ENCODE results near the gene C14orf39.

C14orf39 gene, protein sequence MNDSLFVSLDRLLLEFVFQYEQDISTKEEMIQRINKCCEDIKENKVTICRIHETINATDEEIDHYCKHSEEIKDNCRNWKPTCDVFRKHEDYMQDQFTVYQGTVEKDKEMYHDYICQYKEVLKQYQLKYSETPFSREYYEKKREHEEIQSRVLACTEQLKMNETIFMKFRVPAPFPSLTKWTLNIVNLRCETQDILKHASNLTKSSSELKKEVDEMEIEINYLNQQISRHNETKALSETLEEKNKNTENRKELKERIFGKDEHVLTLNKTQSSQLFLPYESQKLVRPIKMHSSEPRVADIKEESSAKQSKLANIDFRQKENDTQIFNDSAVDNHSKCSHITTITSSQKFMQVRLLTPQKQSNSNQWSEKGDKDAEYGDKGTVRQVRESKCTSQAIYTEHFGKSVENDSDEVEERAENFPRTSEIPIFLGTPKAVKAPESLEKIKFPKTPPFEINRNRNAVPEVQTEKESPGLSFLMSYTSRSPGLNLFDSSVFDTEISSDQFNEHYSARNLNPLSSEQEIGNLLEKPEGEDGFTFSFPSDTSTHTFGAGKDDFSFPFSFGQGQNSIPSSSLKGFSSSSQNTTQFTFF

DNA sequence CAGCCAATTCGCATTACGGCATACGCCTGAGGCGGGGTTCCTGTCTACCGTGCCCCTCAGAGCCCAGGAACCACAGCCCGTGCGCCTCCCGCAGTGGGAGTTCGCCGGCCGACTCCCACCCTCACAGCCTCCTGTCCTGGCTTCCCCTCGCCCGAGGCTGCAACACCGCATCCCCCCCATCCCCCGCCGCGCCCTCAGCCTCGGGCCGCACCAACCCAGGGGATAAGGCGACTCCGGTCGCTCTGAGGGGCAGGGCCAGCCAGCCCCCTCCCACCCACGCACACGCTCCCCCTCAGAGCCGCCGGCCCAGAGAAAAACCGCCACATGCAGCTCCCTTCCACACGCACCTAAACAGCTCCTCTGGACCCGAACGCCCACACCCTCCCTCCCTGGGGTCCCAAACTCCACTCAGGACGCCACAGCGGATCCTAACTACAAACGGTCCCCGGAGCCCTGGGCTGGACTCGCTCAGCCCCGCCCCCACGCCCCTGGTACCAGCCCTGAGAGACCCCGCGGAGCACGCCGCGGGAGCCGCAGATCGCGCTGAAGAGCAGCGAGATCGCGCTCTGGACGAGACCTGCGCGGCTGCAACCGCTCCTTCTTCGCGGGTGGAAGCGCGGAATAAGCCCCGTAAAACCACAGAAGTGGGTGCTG is at the start of gene C14orf39:
TSS of gene C14orf39 (minus strand) at position 466 of the 654 bp plus-strand sequence. CDS start 985 bp downstream, outside the sequence.
- DNase-seq (ENCODE audit: low spot score): peak; percentile 21

DNA sequence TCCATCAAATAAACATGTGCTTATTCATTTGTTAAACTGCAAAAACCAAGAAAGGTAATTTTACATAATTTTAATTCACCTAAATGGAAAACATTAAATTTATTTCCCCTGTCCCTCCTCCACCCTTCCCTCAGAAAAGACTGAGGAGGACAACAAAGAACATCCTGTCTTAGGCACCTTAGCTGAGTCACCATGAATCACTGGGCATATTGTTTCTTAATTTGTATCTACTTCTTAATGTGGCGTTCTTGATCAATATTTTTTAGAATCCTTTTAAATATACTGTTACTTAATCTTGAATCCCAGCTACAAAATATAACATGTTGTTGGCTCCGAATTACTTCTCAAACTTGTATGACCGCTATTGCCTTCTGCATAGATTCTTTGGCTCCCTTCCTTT is 46.6 kb upstream of the C14orf39 start:
- no peak for DNase-seq (ENCODE audit: low spot score)

DNA sequence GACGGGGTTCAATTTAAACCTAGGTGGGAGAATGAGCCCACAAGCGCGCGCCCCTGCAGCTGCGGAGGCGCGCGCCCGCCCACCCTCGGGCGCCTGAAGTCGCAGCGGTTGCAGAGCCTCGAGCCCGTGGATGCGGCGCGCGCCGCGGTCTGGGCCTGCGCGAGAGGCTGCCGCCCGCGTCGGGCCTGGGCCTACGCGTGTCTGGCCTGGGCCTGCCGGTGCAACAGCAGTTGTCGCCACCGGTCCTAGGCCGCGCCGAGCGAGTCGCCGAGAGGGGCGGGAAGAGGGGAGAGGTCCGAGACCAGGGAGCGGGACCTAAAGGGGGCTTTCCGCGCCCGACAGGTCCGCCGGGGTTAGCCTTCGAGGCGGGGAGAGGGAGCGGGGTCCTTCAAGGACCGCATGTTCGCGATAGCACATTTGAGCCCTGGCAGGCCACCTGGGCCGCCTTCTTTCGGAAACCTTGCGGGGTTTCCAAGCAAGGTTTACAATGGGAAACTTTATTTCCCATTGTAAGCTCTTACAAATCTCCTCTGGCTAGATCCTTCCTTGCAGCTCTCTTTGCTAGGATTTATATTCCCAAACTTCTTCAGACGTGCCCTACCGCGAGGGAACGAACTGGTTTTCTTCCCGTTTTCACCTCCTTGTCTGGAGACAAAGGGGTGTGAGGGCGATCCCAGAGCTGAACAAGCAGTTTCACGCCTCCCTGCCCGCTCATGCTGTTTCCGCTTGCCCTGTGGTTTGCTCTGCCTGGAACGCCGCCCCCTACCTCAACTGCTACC is 29.8 kb upstream of the C14orf39 start:
- DNase-seq (ENCODE audit: low spot score): peak; percentile 24

DNA sequence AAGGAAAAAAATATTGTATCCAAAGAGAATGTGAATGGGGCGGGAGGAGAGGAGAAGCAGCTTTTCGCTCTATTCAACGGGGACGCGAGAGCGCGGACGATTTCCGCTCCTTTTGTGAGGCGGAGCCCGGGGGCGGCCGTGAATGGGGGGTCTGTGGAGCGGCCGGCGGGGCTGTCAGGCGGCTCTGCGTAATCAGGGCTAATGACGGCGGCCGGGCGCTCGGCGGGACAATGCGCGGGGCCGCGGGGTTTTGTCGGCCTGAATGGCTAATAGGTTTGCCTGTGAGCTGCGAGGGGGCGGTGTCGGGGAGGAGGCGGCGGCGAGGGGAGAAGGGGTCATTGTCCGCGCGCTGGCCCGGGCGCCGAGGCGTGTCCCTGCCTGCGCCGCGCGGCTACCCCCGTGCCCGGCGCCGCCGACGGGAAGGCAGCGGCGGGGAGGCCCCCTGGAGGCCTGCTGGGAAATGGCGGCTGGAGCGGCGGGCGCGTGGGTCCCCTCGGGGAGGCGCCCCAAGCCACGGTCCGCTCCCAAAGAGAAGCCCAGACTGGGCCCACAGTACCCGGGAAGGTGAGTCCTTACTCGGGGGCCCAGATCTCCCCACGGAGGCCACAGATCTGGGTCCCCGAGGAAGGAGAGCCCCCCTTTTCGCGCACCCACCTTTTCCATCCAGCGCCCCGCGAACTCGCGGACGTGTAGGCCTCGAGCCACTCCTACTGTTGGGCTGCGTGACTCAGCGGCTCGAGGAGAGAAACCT is 29.1 kb upstream of the C14orf39 start:
- DNase-seq (ENCODE audit: low spot score): peak; percentile 49

DNA sequence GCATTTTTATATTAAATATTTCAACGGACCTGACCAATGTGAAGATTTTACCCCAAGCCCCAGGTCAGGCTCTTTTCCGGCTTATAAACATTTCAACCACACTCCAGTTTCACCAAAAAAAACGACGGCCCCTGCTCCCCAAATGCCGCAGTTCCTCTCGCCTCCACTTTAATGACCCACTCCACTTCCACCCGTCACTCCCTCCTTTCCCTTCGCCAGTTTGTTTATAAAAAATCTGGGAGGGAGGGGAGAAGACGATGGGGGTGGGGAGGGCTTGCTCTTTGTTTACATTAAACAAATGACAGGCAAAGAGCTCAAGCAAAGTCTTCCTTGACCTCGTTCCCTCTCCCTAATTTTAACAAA is 28.5 kb upstream of the C14orf39 start:
- DNase-seq (ENCODE audit: low spot score): no peak

DNA sequence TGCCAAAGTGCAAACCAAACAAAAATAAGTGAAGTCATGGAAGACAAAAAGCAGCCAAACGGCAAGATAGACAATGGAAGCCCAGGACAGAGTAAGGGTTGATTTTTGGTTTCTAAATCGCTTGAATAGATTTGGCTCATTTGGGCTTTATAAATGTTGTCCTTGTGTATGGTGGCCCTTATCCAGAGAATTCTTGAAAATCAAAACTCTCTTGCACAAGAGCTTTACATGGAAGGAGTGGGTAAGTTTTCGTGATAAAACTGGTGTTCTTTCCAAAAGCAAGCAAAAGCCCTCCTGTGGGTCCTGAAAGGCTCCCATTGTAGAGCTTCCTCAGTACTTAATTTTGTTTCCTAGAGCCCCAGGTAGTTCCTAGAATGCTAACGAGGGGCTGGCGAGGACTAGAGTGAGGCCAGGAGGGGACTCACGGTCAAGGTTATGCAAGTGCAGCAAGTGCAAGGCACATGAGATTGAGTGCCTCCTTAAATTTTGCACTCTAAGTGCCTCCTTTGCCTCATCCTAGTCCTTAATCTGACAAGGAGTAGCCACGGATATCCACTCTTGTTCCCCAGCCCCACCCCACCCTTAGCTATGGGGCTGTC is 27.2 kb upstream of the C14orf39 start:
- no peak for DNase-seq (ENCODE audit: low spot score)

DNA sequence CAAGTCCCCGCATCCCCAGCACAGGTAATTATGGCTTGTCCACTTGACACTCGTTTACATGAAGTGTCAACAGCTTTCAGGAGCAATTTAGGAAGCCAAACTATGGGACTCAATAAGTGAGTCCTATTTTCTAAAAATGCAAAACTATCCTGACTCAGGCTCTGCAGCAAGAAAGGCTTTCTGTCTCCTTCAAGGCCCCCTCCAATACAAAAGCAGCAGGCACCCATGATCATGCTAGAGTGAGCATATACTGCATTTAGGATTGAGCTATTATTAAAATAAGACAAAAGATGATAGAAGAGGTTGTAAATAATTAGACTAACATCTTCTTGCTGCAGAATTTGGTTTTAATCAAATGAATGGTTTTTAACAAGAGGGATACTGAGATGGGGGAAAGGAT is 26.3 kb upstream of the C14orf39 start:
- DNase-seq (ENCODE audit: low spot score): no peak

DNA sequence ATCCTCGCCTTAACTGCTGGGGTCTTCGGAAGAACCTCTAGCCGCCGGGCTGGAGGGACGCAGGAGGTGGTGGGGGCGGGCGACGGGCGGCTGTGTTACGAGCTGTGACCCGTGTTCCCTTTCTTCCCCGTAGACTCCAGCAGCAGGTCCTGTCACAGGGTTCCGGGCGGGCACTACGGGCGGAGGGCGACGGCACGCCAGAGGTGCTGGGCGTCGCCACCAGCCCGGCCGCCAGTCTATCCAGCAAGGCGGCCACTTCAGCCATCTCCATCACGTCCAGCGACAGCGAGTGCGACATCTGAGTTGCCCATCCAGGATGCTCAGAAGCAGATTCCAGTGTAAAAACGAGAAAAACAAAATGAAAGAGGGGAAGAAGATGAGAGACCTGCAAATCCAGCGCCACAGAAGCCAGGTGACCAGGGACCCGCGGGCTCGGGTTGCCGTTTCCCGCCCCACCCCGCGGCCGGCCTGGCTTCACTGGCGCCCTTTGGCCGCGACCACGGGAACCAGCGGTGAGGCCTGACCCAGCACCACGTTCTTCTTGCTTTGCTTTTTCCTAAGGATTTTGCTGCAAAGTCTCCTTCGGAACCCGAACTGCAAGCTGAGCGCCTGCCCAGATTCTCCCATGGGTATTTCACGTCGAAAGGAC is 25.2 kb upstream of the C14orf39 start:
- no peak for DNase-seq (ENCODE audit: low spot score)

DNA sequence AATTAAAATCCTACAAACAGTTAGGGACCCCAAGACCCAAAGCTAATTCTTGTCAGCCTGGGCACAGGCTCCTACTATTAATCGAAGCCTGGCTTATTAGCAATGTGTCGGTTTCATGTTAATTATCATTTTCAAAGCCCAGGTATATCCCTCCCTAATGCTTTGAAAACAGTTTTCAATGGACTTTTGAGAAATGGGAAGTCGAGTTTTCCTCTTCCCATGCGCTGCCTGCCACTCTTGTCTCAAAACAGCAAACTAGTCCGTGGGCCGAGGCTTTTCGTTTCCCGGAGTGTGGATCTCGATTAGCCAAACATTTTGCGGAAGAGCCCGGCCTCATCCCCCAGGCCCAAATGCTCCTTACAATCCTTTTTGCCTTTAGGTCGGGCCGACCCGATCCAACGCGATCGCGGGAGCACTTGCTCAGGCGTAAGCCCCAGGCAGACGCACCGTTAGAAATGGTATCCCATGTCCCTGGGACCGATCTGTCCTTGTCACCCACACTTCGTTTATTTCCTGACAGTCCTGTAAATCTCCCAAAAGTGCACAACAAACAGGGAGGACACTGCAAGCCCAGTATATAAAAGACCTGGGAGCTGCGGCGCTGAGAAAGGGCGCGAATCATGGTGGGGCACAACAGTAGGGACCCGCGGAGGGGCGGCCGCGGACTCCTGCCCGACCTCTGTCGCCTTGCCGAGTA is 24.5 kb upstream of the C14orf39 start:
- DNase-seq (ENCODE audit: low spot score): no peak

DNA sequence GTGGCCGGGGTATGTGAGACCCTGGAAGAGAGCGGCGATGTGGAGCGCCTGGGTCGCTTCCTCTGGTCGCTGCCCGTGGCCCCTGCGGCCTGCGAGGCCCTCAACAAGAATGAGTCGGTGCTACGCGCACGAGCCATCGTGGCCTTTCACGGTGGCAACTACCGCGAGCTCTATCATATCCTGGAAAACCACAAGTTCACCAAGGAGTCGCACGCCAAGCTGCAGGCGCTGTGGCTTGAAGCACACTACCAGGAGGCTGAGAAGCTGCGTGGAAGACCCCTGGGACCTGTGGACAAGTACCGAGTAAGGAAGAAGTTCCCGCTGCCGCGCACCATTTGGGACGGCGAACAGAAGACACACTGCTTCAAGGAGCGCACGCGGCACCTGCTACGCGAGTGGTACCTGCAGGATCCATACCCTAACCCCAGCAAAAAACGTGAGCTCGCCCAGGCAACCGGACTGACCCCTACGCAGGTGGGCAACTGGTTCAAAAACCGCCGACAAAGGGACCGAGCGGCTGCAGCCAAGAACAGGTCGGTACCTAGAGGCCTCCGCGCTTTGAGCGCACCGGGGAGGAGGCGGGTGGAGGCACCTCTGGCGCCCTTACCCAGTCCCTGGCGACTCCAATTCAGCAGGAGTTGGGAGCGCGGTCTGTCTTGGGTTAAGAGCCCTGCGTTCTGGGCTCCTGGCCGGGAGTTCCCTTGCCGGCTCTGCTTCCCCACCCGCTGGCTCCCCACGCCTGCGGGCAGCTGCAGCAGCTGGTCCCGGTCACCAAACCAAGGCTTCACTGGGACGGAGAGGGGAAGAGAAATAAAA is 23.8 kb upstream of the C14orf39 start:
- DNase-seq (ENCODE audit: low spot score): no peak

DNA sequence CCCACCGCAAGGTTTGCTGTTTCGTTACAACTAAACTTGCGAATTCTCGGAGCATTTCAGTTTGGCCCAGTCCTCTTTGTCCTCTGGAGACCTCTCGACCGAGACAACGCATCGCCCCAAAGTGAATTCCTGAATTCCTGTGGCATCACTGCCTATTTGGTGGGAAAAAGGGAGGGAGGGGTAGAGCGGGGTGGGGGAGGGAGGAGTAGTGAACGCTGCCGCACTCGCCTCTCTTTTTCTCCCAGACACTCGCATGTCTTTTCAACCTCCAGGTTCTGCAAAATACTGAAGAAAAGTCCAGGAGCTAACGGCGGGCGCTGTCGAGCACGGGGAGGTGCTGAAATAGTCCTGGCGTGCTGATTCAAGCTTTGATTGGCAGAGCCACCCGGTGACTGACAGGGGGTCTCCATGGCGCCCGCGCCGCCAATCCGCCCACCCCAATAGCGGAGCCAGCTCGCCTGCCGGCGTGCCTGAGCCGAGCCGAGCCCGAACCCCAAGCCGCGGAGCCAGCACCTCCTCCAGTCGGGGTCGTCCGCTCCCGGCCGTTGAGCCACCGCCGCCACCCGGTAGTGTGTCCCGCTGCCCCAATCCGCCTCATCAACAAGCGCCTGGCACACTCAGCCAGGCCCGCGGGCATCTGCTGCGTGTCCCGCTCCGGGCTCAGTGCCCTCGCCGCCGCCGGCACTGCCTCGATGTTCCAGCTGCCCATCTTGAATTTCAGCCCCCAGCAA is 23.0 kb upstream of the C14orf39 start, which contains the start of gene SIX6:
TSS of gene SIX6 (plus strand) at position 440 of the 731 bp plus-strand sequence. CDS start at position 693, 253 bp downstream.
- peak; percentile 40 for DNase-seq (ENCODE audit: low spot score)

DNA sequence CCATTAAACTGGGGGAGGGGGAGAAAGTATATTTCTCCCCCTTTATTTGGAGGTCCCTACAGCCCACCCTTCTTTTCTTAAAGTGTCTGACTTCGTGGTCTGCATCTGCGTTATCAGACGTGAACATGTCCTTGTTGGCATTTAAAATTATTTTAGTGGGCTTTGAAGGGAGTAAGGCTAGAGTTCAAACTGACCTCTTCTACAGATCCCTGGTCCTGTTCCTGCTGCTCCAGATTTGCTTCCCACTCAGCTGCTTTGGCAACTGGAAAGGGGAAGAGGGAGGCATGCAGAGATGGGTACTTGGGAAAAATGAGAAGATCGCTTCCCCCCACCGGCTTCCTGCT is 22.5 kb upstream of the C14orf39 start:
- no peak for DNase-seq (ENCODE audit: low spot score)

DNA sequence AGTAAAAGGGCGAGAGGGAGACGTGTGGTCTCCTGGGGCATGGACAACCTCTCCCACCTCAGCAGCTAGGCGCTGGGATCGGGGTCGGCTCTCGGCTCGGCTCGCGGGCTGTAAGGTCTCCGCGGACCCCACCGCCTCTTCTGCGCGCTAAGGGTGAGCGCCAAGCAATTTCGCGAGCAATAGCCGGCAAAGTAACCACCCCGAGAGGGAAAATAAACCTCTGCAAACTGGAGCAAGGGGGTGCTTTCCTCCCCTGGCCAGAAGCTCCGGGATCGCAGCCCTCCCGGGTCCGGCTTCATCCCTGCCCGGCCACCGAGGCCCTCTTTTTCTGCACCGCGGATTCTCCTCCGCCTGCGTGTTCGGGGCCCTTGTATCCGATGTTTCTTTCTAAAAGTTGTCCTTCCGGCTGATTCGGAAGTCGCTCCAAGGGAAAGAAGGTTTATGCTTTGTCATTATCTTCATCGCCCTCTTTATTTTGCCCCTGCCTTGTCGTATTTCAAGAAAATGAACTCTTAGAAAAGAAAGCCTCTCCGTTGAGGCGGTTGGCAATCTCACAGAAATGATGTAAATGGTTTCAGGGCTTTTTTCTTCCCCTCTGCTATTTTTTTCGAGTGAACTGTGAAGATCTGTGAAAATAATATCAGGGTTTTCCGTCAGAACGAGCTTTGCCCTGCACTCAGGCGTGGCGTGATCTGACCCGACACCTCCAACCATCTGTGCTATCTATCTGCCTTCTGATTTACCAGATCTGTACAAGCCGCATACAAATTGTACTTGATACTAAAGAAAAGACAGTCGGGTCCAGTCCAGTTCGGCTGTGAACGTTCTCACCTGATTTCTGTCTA is 21.3 kb upstream of the C14orf39 start:
- no peak for DNase-seq (ENCODE audit: low spot score)

DNA sequence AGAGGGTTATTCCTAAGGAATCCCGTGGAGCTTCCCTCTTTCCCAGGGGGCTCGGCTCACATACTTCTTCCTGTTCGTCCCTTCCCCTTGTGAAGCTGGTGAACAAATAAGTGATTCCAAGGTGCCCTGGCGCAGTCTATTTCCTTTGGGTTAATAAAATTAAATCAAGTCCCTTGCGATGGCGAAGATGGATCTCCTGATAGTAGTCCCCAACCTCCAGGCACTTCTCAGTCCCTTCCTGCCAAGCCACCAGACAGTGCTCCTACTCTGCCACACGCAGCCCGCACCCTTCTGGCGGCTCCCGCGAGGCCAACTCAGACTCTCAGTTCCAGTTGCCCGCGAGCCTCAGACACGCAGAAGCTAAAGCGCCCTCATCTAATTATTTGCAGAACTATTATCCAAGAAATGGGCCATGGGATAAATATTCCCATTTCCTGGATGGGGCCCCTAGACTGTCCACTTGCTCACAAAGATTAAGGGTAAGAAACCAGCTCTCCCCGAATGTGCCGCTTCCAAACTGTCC is 20.7 kb upstream of the C14orf39 start:
- DNase-seq (ENCODE audit: low spot score): no peak

DNA sequence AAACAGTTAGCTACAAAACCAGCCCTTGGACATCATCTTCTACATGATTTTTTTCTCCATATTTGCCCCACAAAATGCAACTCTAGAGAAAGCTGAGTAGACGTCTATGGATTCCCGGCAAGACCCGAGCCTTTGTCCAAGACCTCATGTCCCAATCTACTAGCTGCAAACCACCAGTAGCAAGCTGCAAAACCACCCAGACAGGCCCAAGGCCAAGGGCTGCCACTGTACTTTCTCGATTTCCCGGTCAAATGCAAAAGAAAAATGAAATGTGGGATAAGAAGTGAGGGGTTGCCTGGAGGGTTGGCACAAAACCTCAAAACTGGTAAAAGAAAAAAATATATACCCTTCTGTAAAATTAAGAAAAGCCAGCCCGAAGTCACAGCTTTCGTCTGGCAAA is 20.1 kb upstream of the C14orf39 start:
- DNase-seq (ENCODE audit: low spot score): no peak

DNA sequence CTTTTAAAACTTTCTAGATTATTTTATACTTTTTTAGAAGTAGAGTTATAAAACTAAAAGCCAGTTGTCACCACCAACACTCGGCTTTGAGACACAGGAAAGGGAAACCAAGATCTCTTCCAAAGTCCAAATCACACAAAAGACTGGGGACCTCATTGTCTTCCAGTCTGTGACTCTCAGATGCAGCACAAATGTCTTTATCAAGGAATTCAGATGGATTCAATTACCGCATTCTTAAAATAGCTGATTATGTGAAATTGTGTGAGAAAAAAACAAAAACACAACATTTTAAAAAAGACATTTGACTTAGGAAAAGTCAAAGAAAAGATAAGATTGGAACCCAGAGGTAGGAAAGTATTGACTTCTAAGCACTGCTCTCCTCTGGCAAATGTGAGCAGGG is 19.6 kb upstream of the C14orf39 start:
- DNase-seq (ENCODE audit: low spot score): no peak

DNA sequence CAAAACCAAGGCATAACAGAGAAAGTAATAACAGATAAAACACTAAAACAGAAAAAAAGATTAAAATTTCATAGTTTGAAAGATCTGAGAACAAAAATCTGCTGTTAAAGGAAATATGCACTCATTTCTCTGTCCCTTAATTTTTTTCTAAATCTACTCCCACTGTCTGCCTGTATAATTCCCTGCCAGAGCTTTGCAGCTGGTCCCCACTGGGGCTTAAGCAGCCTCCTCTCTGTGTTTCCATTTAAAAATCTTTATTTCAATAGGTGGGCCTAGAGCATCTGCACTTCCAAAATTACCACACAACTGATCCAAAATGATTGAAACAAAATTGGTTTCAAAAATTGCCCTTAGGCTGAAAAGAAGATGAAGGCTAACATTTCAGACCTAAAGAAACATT is 16.7 kb upstream of the C14orf39 start:
- DNase-seq (ENCODE audit: low spot score): no peak

All from AG20443 (cell line).